ENCODE data around the gene TRIM47. TPM values are rescaled to one million over a fixed set of nuclear protein-coding genes. Genes with fewer than 3 reads are reported as not detected.

The TRIM47 gene
- total and polyA plus RNA-seq, 2 of the 13 experiments (the other 11 are each of a cell fraction or from before 2014, with no cell fraction given), result 33.5 to 82.0 TPM

GRCh38 chr17:75855310-75856061, 22.9 kb downstream of the TRIM47 start, which contains the start of gene WBP2 (continued):
- no peak; the same call in 1 of the 2 replicates for TF ChIP-seq ZNF784 (CRISPR knock-in tag; IDR thresholded peaks at IDR 0.05; ENCODE audit: borderline replicate concordance)
- TF ChIP-seq NCOA2 (CRISPR knock-in tag; IDR thresholded peaks at IDR 0.05), result peak; percentile 47
- TF ChIP-seq ZNF891 (CRISPR knock-in tag; IDR thresholded peaks at IDR 0.05), result no peak; the same call in none of the 2 replicates
- no peak; the same call in 1 of the 2 replicates for TF ChIP-seq ETV6 (CRISPR knock-in tag; conservative IDR thresholded peaks at IDR 0.05)
- no peak for TF ChIP-seq ZNF781 (CRISPR knock-in tag; IDR thresholded peaks at IDR 0.05; ENCODE audit: borderline replicate concordance, not compliant biosample characterization)
- TF ChIP-seq EHMT2 (IDR thresholded peaks at IDR 0.05; ENCODE audit: borderline replicate concordance, low read depth, low read length), result no peak; the same call in 1 of the 2 replicates
- no peak; the same call in 1 of the 2 replicates for TF ChIP-seq BRD4 (CRISPR knock-in tag; IDR thresholded peaks at IDR 0.05)
- peak; percentile 82; the same call in 1 of the 2 replicates for TF ChIP-seq GLI4 (CRISPR knock-in tag; IDR thresholded peaks at IDR 0.05; ENCODE audit: borderline replicate concordance)
- TF ChIP-seq DMAP1 (CRISPR knock-in tag; IDR thresholded peaks at IDR 0.05), result peak; percentile 82; the same call in 1 of the 2 replicates
- peak; percentile 99 for TF ChIP-seq THAP11 (CRISPR knock-in tag; IDR thresholded peaks at IDR 0.05)
- TF ChIP-seq HOXA5 (CRISPR knock-in tag; IDR thresholded peaks at IDR 0.05), result peak; percentile 90
- TF ChIP-seq ZNF776 (CRISPR knock-in tag; IDR thresholded peaks at IDR 0.05), result peak; percentile 90
- TF ChIP-seq ZNF746 (CRISPR knock-in tag; IDR thresholded peaks at IDR 0.05), result peak; percentile 75; the same call in 1 of the 2 replicates
- peak; percentile 84; the same call in 1 of the 2 replicates for TF ChIP-seq FUBP1 (CRISPR knock-in tag; IDR thresholded peaks at IDR 0.05; ENCODE audit: borderline replicate concordance)
- TF ChIP-seq ZNF430 (CRISPR knock-in tag; IDR thresholded peaks at IDR 0.05), result peak; percentile 69; the same call in 1 of the 2 replicates
- TF ChIP-seq KDM5B (CRISPR knock-in tag; IDR thresholded peaks at IDR 0.05; ENCODE audit: borderline replicate concordance), result peak; percentile 86; the same call in 1 of the 2 replicates
- 0 out of 2 replicates have a peak, but pooled peaks have one; percentile 68 for TF ChIP-seq TERF1 (CRISPR knock-in tag; IDR thresholded peaks at IDR 0.05)
- no peak for TF ChIP-seq KAT2B (IDR thresholded peaks at IDR 0.05; ENCODE audit: borderline replicate concordance, low read depth, low read length)
- TF ChIP-seq CSRNP2 (CRISPR knock-in tag; conservative IDR thresholded peaks at IDR 0.05; ENCODE audit: low read depth), result no peak
- TF ChIP-seq ZFX (CRISPR knock-in tag; IDR thresholded peaks at IDR 0.05; ENCODE audit: low read depth), result peak; percentile 86
- TF ChIP-seq TBP (CRISPR knock-in tag; IDR thresholded peaks at IDR 0.05), result peak; percentile 97
- no peak for TF ChIP-seq PBX2 (CRISPR knock-in tag; IDR thresholded peaks at IDR 0.05)
- TF ChIP-seq ZFP90 (CRISPR knock-in tag; IDR thresholded peaks at IDR 0.05; ENCODE audit: borderline replicate concordance), result peak; percentile 89

Data from HepG2 (cell line).